K562 (cell line): ENCODE data around the gene CRIM1. TPM values are rescaled to one million over a fixed set of nuclear protein-coding genes. Genes with fewer than 3 reads are reported as not detected.

Experiments
- ADNP ChIP-seq: fragments of 200-800 bp; sonication (Bioruptor generic); IDR thresholded peaks from 2 replicates; pipeline ENCODE4 v1.6.1; 2016; ENCODE audit warnings: missing genetic modification characterization, missing compliant biosample characterization
- CREB5 ChIP-seq: fragments of 250-450 bp; sonication (Bioruptor Pico); IDR thresholded peaks from 2 replicates; pipeline ENCODE4 v1.5.0; 2020; ENCODE audit warnings: mild to moderate bottlenecking
- CREM ChIP-seq: IDR thresholded peaks from 2 replicates; pipeline ENCODE4 v1.6.1; 2014; ENCODE audit warnings: antibody characterized with exemption, low read depth
- ELF1 ChIP-seq: fragments of 200-800 bp; sonication (Bioruptor generic); IDR thresholded peaks from 2 replicates; pipeline ENCODE4 v1.6.1; 2016; ENCODE audit warnings: missing genetic modification characterization, missing compliant biosample characterization
- HEY1 ChIP-seq: fragments of 250-450 bp; sonication (Bioruptor Pico); IDR thresholded peaks from 2 replicates; pipeline ENCODE4 v1.5.0; 2020; ENCODE audit warnings: mild to moderate bottlenecking, moderate library complexity, borderline replicate concordance
- KDM5B ChIP-seq: fragments of 200-600 bp; sonication (generic); IDR thresholded peaks from 2 replicates; pipeline ENCODE4 v1.6.1; 2012; ENCODE audit warnings: low read depth, mild to moderate bottlenecking, moderate library complexity, low read length, control low read depth, inconsistent platforms; ENCODE audit not compliant: insufficient replicate concordance
- KLF13 ChIP-seq: fragments of 450-650 bp; IDR thresholded peaks from 2 replicates; pipeline ENCODE4 v1.6.1; 2016; ENCODE audit warnings: missing genetic modification characterization, low read depth, mild to moderate bottlenecking, missing compliant biosample characterization, moderate library complexity, borderline replicate concordance
- L3MBTL2 ChIP-seq: fragments of 450-650 bp; IDR thresholded peaks from 2 replicates; pipeline ENCODE4 v1.6.1; 2016; ENCODE audit warnings: mild to moderate bottlenecking, moderate library complexity
- PHF8 ChIP-seq: fragments of 200-600 bp; sonication (generic); IDR thresholded peaks from 2 replicates; pipeline ENCODE4 v1.6.1; 2012; ENCODE audit warnings: mixed run types, mild to moderate bottlenecking, inconsistent platforms, low read length, moderate library complexity, borderline replicate concordance
- PRMT5 ChIP-seq: sonication (generic); formaldehyde crosslinking; IDR thresholded peaks from 2 replicates; pipeline ENCODE4 v1.5.0; 2020; ENCODE audit warnings: missing genetic modification reagents
- RB1 ChIP-seq: fragments of 450-650 bp; IDR thresholded peaks from 2 replicates; pipeline ENCODE4 v1.6.1; 2017; ENCODE audit warnings: low read depth, mild to moderate bottlenecking
- SP1 ChIP-seq: sonication (generic); formaldehyde crosslinking; IDR thresholded peaks from 2 replicates; pipeline ENCODE4 v1.8.1; 2022; ENCODE audit warnings: mild to moderate bottlenecking, missing genetic modification reagents
- XRCC3 ChIP-seq: fragments of 450-650 bp; IDR thresholded peaks from 2 replicates; pipeline ENCODE4 v1.6.1; 2017; ENCODE audit warnings: mild to moderate bottlenecking, moderate library complexity
- ZFX ChIP-seq: sonication (generic); formaldehyde crosslinking; IDR thresholded peaks from 2 replicates; pipeline ENCODE4 v1.8.0; 2022; ENCODE audit warnings: mild to moderate bottlenecking, missing genetic modification reagents, moderate library complexity
- polyA plus RNA-seq, 8 experiments: library from polyadenylated mRNA; depleted of rRNA in 4 of 8; stranded (reverse) in 5 of 8; unstranded in 3 of 8; fragments of >200 nt; fragmentation: Nextera tagmentation in 2 of 8; fragmentation: Illumina TruSeq in 1 of 8; extraction: Ambion mirVana in 2 of 8; extraction: Trizol in 1 of 8; gene quantifications; 2 replicates each; pipeline versions ENCODE4 v1.2.1 to v1.2.3, GENCODE V29; 2011 to 2014; ENCODE audit warnings: inconsistent platforms in 1 of 8, missing spikeins in 1 of 8
- total RNA-seq, 7 experiments: library from RNA; depleted of rRNA in 6 of 7; stranded (reverse); fragments of >200 nt in 6 of 7; fragmentation: Illumina TruSeq in 2 of 7; extraction: Trizol in 2 of 7; gene quantifications; 2 replicates each; pipeline versions ENCODE4 v1.2.1 to v1.2.3, GENCODE V29; 2011 to 2021; ENCODE audit warnings: low replicate concordance in 1 of 7
- TF ChIP-seq, protein P1 (sequence below): fragments of 250-450 bp; sonication (Bioruptor Pico); IDR thresholded peaks from 2 replicates; pipeline ENCODE4 v1.8.0; 2021; ENCODE audit warnings: moderate library complexity, mild to moderate bottlenecking, inconsistent platforms
- TF ChIP-seq, protein P2 (sequence below): conservative IDR thresholded peaks from 2 replicates; pipeline ENCODE4 v1.6.1; 2011; ENCODE audit warnings: low read depth, mild to moderate bottlenecking, low read length; ENCODE audit not compliant: control insufficient read depth
- TF ChIP-seq, protein P3 (sequence below), 2 experiments: fragments of 200-800 bp in 1 of 2; sonication (Bioruptor generic) in 1 of 2; sonication (generic) in 1 of 2; formaldehyde crosslinking in 1 of 2; IDR thresholded peaks in 1 of 2; conservative IDR thresholded peaks in 1 of 2; 2 replicates each; pipeline versions ENCODE4 v1.5.0 to v1.6.1; 2016 to 2020; ENCODE audit warnings: missing compliant biosample characterization in 1 of 2, missing genetic modification characterization in 1 of 2, missing genetic modification reagents in 1 of 2

CRIM1 gene
- total and polyA plus RNA-seq, 9 of the 15 experiments (the other 6 are each of a cell fraction or from before 2014, with no cell fraction given): 0.01 to 0.36 (median 0.06) TPM; not detected in 1

DNA sequence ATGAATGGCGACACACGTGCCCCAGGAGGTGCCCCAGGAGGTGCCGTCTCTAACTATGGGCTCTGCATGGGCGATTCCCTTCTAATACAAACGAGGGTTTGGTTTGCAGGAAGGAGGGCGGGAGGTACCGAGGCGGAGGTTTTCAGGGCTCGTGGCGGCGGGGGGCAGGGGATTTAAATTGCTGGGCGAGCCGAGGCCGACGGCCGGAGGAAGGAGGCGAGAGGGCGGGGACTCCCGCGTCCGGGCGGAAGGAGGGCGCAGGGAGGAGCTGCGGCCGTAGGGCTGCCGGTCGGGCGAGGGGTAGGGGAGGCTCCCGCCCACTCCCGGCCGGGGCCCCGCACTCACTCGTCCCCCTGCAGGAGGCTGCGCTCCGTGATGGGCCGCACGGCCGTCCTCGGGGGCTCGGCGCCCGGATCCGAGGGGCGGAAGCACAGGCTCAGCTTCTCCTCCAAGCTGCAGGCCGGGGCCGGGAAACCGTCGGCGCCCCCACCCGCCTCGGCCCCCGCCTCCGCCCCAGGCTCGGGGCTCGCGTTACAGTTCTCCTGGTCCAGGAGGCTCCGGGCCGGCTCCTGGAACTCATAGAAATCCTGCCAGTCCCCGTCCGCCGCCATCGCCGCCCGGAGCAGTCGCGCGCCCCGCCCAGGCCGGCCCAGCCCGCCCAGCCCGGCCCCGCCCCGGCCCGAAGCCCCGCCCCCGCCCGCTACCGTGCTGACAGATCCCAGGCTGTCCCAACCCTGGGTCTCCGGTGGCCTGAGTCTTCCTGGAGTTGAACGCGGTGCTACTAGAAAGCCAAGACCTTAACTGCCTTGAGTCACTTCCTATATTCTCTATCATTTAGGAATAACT is 242.2 kb downstream of the CRIM1 start, which contains the start of gene FEZ2 (continued):
- TF ChIP-seq PHF8 (peak; percentile 82; the same call in 1 of the 2 replicates), ZFX (CRISPR knock-in tag) (peak; percentile 88), KLF13 (tag) (peak; percentile 43; the same call in 1 of the 2 replicates), KDM5B (peak; percentile 69), HEY1 (CRISPR knock-in tag) (no peak), ADNP (tag) (no peak), XRCC3 (no peak), L3MBTL2 (peak; percentile 35; the same call in 1 of the 2 replicates), CREM (peak; percentile 51; the same call in 1 of the 2 replicates), PRMT5 (CRISPR knock-in tag) (no peak), CREB5 (CRISPR knock-in tag) (no peak), ELF1 (tag) (peak; percentile 50; the same call in 1 of the 2 replicates), SP1 (CRISPR knock-in tag) (no peak; the same call in 1 of the 2 replicates), RB1 (peak; percentile 53; the same call in 1 of the 2 replicates)
- TF ChIP-seq, protein P1, sequence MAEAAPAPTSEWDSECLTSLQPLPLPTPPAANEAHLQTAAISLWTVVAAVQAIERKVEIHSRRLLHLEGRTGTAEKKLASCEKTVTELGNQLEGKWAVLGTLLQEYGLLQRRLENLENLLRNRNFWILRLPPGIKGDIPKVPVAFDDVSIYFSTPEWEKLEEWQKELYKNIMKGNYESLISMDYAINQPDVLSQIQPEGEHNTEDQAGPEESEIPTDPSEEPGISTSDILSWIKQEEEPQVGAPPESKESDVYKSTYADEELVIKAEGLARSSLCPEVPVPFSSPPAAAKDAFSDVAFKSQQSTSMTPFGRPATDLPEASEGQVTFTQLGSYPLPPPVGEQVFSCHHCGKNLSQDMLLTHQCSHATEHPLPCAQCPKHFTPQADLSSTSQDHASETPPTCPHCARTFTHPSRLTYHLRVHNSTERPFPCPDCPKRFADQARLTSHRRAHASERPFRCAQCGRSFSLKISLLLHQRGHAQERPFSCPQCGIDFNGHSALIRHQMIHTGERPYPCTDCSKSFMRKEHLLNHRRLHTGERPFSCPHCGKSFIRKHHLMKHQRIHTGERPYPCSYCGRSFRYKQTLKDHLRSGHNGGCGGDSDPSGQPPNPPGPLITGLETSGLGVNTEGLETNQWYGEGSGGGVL (CRISPR knock-in tag): no peak
- TF ChIP-seq, protein P2, sequence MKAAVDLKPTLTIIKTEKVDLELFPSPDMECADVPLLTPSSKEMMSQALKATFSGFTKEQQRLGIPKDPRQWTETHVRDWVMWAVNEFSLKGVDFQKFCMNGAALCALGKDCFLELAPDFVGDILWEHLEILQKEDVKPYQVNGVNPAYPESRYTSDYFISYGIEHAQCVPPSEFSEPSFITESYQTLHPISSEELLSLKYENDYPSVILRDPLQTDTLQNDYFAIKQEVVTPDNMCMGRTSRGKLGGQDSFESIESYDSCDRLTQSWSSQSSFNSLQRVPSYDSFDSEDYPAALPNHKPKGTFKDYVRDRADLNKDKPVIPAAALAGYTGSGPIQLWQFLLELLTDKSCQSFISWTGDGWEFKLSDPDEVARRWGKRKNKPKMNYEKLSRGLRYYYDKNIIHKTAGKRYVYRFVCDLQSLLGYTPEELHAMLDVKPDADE: 0 out of 2 replicates have a peak, but pooled peaks have one; percentile 39
- TF ChIP-seq, protein P3, sequence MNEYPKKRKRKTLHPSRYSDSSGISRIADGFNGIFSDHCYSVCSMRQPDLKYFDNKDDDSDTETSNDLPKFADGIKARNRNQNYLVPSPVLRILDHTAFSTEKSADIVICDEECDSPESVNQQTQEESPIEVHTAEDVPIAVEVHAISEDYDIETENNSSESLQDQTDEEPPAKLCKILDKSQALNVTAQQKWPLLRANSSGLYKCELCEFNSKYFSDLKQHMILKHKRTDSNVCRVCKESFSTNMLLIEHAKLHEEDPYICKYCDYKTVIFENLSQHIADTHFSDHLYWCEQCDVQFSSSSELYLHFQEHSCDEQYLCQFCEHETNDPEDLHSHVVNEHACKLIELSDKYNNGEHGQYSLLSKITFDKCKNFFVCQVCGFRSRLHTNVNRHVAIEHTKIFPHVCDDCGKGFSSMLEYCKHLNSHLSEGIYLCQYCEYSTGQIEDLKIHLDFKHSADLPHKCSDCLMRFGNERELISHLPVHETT (CRISPR knock-in tag; conservative IDR thresholded peaks at IDR 0.05 in 1 of 2, IDR thresholded peaks at IDR 0.05 in 1 of 2): no peak
